IMR-90 (cell line): Measurements from ENCODE around the gene SPON1. TPM values are rescaled to one million over a fixed set of nuclear protein-coding genes. Genes with fewer than 3 reads are reported as not detected.

Experiments
- ATAC-seq: fragments of 200-7000 bp; cut with Tn5 transposase; 2 replicates; pipeline ENCODE4 v1.9.1; 2020; ENCODE audit warnings: low read depth, mild to moderate bottlenecking, moderate library complexity
- BruUV-seq: library from RNA; stranded (reverse); fragments of 400-500 nt; replicated peaks from 2 replicates; lab custom pipeline; 2021; lab: Mats Ljungman, UMichigan
- CTCF ChIA-PET: fragments of 300-600 bp; formaldehyde crosslinking; extraction: SDS; loops from one replicate; lab custom pipeline; 2021; ENCODE audit warnings: antibody characterized with exemption; lab: Yijun Ruan, JAX
- POLR2A ChIA-PET: fragments of 300-600 bp; sonication (Branson Sonifier 250); formaldehyde crosslinking; loops from one replicate; lab custom pipeline; 2022; ENCODE audit warnings: antibody characterized with exemption; ENCODE audit not compliant: unreplicated experiment; lab: Charles Lee
- DNase-seq: peaks from one replicate; pipeline ENCODE4 v3.0.0; 2013
- H2AFZ ChIP-seq: replicated peaks from 2 replicates; pipeline ENCODE3; 2013; ENCODE audit warnings: low read length, mild to moderate bottlenecking; ENCODE audit not compliant: poor library complexity
- H2AK5ac ChIP-seq: 2 replicates; pipeline ENCODE4 v1.6.1; 2013; ENCODE audit warnings: low read depth, low read length, inconsistent platforms
- H2AK9ac ChIP-seq: replicated peaks from 2 replicates; pipeline ENCODE3; 2013; ENCODE audit warnings: mild to moderate bottlenecking, low read depth, low read length, moderate library complexity; ENCODE audit not compliant: poor library complexity
- H2BK120ac ChIP-seq: 2 replicates; pipeline ENCODE4 v1.6.1; 2013; ENCODE audit warnings: low read depth, low read length, inconsistent platforms
- H2BK15ac ChIP-seq: 3 replicates; pipeline ENCODE4 v1.6.1; 2013; ENCODE audit warnings: low read depth, low read length, inconsistent platforms
- H2BK20ac ChIP-seq: 2 replicates; pipeline ENCODE4 v1.6.1; 2013; ENCODE audit warnings: low read depth, mild to moderate bottlenecking, inconsistent platforms, low read length, moderate library complexity
- H2BK5ac ChIP-seq: 2 replicates; pipeline ENCODE4 v1.6.1; 2013; ENCODE audit warnings: mild to moderate bottlenecking, low read depth, low read length, inconsistent platforms; ENCODE audit not compliant: poor library complexity, severe bottlenecking
- H3K14ac ChIP-seq: replicated peaks from 2 replicates; pipeline ENCODE4 v1.6.1; 2013; ENCODE audit warnings: low read depth, low read length, inconsistent platforms
- H3K18ac ChIP-seq: 2 replicates; pipeline ENCODE4 v1.6.1; 2013; ENCODE audit warnings: low read depth, low read length, control low read depth
- H3K23ac ChIP-seq: 2 replicates; pipeline ENCODE4 v1.6.1; 2013; ENCODE audit warnings: low read depth, low read length, inconsistent platforms
- H3K27ac ChIP-seq: 2 replicates; pipeline ENCODE4 v1.5.1; 2013; ENCODE audit warnings: mild to moderate bottlenecking, control low read depth, low read length; ENCODE audit not compliant: insufficient read depth
- H3K27me3 ChIP-seq: 2 replicates; pipeline ENCODE4 v1.6.1; 2013; ENCODE audit warnings: low read length; ENCODE audit not compliant: control insufficient read depth, insufficient read depth
- H3K36me3 ChIP-seq: 2 replicates; pipeline ENCODE4 v1.6.1; 2013; ENCODE audit warnings: low read length, mixed read lengths; ENCODE audit not compliant: control insufficient read depth, insufficient read depth
- H3K4ac ChIP-seq: 2 replicates; pipeline ENCODE4 v1.6.1; 2013; ENCODE audit warnings: low read depth, low read length, inconsistent platforms
- H3K4me1 ChIP-seq: 2 replicates; pipeline ENCODE4 v1.6.1; 2013; ENCODE audit warnings: low read length, mixed read lengths; ENCODE audit not compliant: control insufficient read depth, insufficient read depth
- H3K4me2 ChIP-seq: 2 replicates; pipeline ENCODE4 v1.6.1; 2013; ENCODE audit warnings: low read depth, mild to moderate bottlenecking, control low read depth, low read length, moderate library complexity
- H3K4me3 ChIP-seq: 2 replicates; pipeline ENCODE4 v1.5.1; 2013; ENCODE audit warnings: low read depth, mild to moderate bottlenecking, control low read depth, low read length, moderate library complexity; ENCODE audit not compliant: insufficient read depth
- H3K56ac ChIP-seq: 2 replicates; pipeline ENCODE4 v1.6.1; 2013; ENCODE audit warnings: low read length, inconsistent platforms; ENCODE audit not compliant: insufficient read depth; ENCODE audit errors: extremely low read depth
- H3K79me1 ChIP-seq, 2 experiments: 2 replicates each; pipeline ENCODE4 v1.6.1; 2013; ENCODE audit warnings: low read length in 2 of 2, inconsistent platforms in 1 of 2, low read depth in 1 of 2
- H3K9ac ChIP-seq: 2 replicates; pipeline ENCODE4 v1.6.1; 2013; ENCODE audit warnings: low read depth, low read length, control low read depth
- H3K9me1 ChIP-seq: 2 replicates; pipeline ENCODE4 v1.6.1; 2013; ENCODE audit warnings: low read length, inconsistent platforms; ENCODE audit not compliant: insufficient read depth
- H3K9me3 ChIP-seq: 2 replicates; pipeline ENCODE4 v1.6.1; 2013; ENCODE audit warnings: low read length; ENCODE audit not compliant: control insufficient read depth, insufficient read depth
- H4K20me1 ChIP-seq: 2 replicates; pipeline ENCODE4 v1.6.1; 2013; ENCODE audit warnings: low read length, inconsistent platforms; ENCODE audit not compliant: insufficient read depth
- H4K5ac ChIP-seq: 2 replicates; pipeline ENCODE4 v1.6.1; 2013; ENCODE audit warnings: mild to moderate bottlenecking, low read depth, low read length, control low read depth
- H4K8ac ChIP-seq, 2 experiments: 2 replicates each; pipeline ENCODE4 v1.6.1; 2013; ENCODE audit warnings: low read depth in 2 of 2, low read length in 2 of 2, control low read depth in 1 of 2, inconsistent platforms in 1 of 2
- H4K91ac ChIP-seq: 2 replicates; pipeline ENCODE4 v1.6.1; 2013; ENCODE audit warnings: low read depth, low read length, inconsistent platforms; ENCODE audit not compliant: insufficient read depth
- BHLHE40 ChIP-seq: fragments of 150-350 bp; IDR thresholded peaks from 2 replicates; pipeline ENCODE4 v1.6.1; 2016; ENCODE audit warnings: mild to moderate bottlenecking, low read depth, low read length
- CHD1 ChIP-seq: IDR thresholded peaks from 2 replicates; pipeline ENCODE4 v1.6.1; 2012; ENCODE audit warnings: low read depth, low read length, improper control_type of control experiment
- ELK1 ChIP-seq: fragments of 150-350 bp; IDR thresholded peaks from 2 replicates; pipeline ENCODE4 v1.6.1; 2016; ENCODE audit warnings: low read depth, mild to moderate bottlenecking, low read length, moderate library complexity, borderline replicate concordance
- MAFK ChIP-seq: IDR thresholded peaks from 2 replicates; pipeline ENCODE4 v1.6.1; 2012; ENCODE audit warnings: low read depth, low read length, improper control_type of control experiment
- MAZ ChIP-seq: IDR thresholded peaks from 2 replicates; pipeline ENCODE4 v1.6.1; 2012; ENCODE audit warnings: low read depth, mild to moderate bottlenecking, low read length, improper control_type of control experiment, moderate library complexity, borderline replicate concordance
- MXI1 ChIP-seq: IDR thresholded peaks from 2 replicates; pipeline ENCODE4 v1.6.1; 2012; ENCODE audit warnings: low read depth, mild to moderate bottlenecking, low read length, moderate library complexity, borderline replicate concordance
- POLR2A ChIP-seq: IDR thresholded peaks from 2 replicates; pipeline ENCODE4 v1.6.1; 2012; ENCODE audit warnings: mild to moderate bottlenecking, low read depth, low read length
- RFX5 ChIP-seq: IDR thresholded peaks from 2 replicates; pipeline ENCODE4 v1.8.0; 2012; ENCODE audit warnings: low read depth, mild to moderate bottlenecking, low read length, moderate library complexity
- USF2 ChIP-seq: fragments of 150-350 bp; IDR thresholded peaks from 2 replicates; pipeline ENCODE4 v1.6.1; 2017; ENCODE audit warnings: mild to moderate bottlenecking, antibody characterized with exemption, low read length, low read depth
- WGBS, 2 experiments: methylation state at CpG; one replicate each; pipeline versions ENCODE4 v1.1.5 to v1.1.7; 2013; ENCODE audit warnings: missing lambda C conversion rate in 2 of 2; ENCODE audit not compliant: insufficient read length in 1 of 2; ENCODE audit errors: extremely low coverage in 2 of 2; 5-methylcytosine and 5-hydroxymethylcytosine counted together
- dilution Hi-C: fragments of 300-500 bp; cut with HindIII; formaldehyde crosslinking; loops from one replicate; pipeline ENCODE4 v1.14.3; 2018; ENCODE audit warnings: low sequenced_read_pairs; ENCODE audit not compliant: unreplicated experiment
- in situ Hi-C: fragments of 300-500 bp; cut with MboI; formaldehyde crosslinking; loops from 3 replicates; pipeline ENCODE4 v1.14.3; 2019; ENCODE audit warnings: low sequenced_read_pairs, inconsistent platforms, mixed read lengths
- intact Hi-C: fragments of 100-400 bp; cut with micrococcal nuclease; formaldehyde crosslinking; loops from 2 replicates; pipeline ENCODE4 v1.10.0; 2022
- polyA plus RNA-seq, 3 experiments: library from polyadenylated mRNA; depleted of rRNA; stranded (reverse); fragments of >200 nt; gene quantifications; 2 replicates each; pipeline ENCODE4 v1.2.3, GENCODE V29; 2012; ENCODE audit warnings: low replicate concordance in 1 of 3
- total RNA-seq: library from RNA; depleted of rRNA; stranded (reverse); fragments of >200 nt; gene quantifications from 2 replicates; pipeline ENCODE4 v1.2.3, GENCODE V29; 2012

SPON1 gene
- total and polyA plus RNA-seq, 2 of the 4 experiments (the other 2 are of a cell fraction) = 0.62 to 0.72 TPM

- in situ Hi-C loops (no loop called here), intact Hi-C loops (no loop called here), dilution Hi-C loops (no loop called here)
- no peak overlapping the region for H3K18ac ChIP-seq
- no peak overlapping the region for H3K56ac ChIP-seq
- WGBS, 2 experiments = no CpG with 5 or more reads among the region's 1 CpG
- H2AK5ac ChIP-seq = no peak overlapping the region
- H3K4me1 ChIP-seq = no peaks in the 10 kb centered on the region
- no peak overlapping the region for H3K27ac ChIP-seq
- no peak for ATAC-seq
- H3K14ac ChIP-seq = no peak overlapping the region
- H3K4ac ChIP-seq = no peak overlapping the region
- H2BK15ac ChIP-seq = no peak overlapping the region
- no peak overlapping the region for H2BK120ac ChIP-seq
- no peak overlapping the region for H2AK9ac ChIP-seq
- no peak overlapping the region for H3K9ac ChIP-seq
- no peak for TF ChIP-seq POLR2A
- no peak for TF ChIP-seq ELK1
- TF ChIP-seq MXI1 = no peak
- TF ChIP-seq CHD1 = no peak
- no peak for TF ChIP-seq BHLHE40
- no peak for TF ChIP-seq MAFK
- TF ChIP-seq USF2 = no peak
- TF ChIP-seq RFX5 = no peak
- no peak for TF ChIP-seq MAZ
- no peaks in the 10 kb centered on the region for H3K9me1 ChIP-seq
- no peak overlapping the region for H3K23ac ChIP-seq
- BruUV-seq = no TSS peak
- DNase-seq = no peak
- H2BK20ac ChIP-seq = no peak overlapping the region
- H4K8ac ChIP-seq = no peak overlapping the region
- no peak overlapping the region for H4K5ac ChIP-seq
- no peaks in the 10 kb centered on the region for H4K20me1 ChIP-seq
- H3K36me3 ChIP-seq = no peaks in the 10 kb centered on the region
- no peaks in the 10 kb centered on the region for H3K9me3 ChIP-seq
- CTCF ChIA-PET = no interaction called here
- H3K27me3 ChIP-seq = peaks cover 22% of the 10 kb centered on the region
- POLR2A ChIA-PET = no interaction called here
- no peak overlapping the region for H3K4me2 ChIP-seq
- no peak overlapping the region for H2BK5ac ChIP-seq
- no peak overlapping the region for H2AFZ ChIP-seq
- no peak overlapping the region for H4K91ac ChIP-seq
- no peaks in the 10 kb centered on the region for H3K79me1 ChIP-seq
- H3K4me3 ChIP-seq = no peak overlapping the region
These were observed 273.2 kb downstream of the SPON1 start for GRCh38 chr11:14235701-14236100.
